ENCODE measurements around the gene EFHD1. TPM values are rescaled to one million over a fixed set of nuclear protein-coding genes. Genes with fewer than 3 reads are reported as not detected.

The EFHD1 gene
- total and polyA plus RNA-seq, 2 of the 13 experiments (the other 11 are each of a cell fraction or from before 2014, with no cell fraction given), result 0.09 TPM; not detected in 1

DNA sequence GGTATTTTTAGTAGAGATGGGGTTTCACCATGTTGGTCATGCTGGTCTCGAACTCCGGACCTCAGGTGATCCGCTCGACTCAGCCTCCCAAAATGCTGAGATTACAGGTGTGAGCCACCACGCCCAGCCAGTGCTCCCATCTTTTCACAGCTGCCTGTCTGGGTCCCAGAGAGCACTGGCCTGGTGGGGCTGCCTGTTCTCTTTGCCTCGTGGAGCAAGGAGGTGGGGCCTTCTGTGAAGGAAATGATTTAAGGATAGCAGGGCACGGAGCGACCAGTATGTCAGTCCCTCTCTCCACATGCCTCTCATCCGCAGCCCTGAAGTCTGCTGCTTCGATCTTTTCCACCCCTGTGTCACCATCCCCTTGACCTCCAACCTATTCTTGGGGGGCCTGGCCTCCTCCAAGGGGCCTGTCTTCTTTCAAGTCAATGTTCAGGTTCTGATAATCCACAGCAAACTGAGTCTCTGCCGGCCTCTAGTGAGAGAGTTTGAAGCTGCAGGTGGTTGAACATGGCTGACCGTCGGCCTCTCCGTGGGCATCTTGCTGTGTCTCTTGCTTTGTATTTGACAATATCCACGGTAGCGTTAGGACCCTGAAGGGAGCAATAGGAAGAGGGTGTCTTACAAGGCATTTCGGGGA lies 35.5 kb downstream of the EFHD1 start (continued):
- TF ChIP-seq, protein P1, sequence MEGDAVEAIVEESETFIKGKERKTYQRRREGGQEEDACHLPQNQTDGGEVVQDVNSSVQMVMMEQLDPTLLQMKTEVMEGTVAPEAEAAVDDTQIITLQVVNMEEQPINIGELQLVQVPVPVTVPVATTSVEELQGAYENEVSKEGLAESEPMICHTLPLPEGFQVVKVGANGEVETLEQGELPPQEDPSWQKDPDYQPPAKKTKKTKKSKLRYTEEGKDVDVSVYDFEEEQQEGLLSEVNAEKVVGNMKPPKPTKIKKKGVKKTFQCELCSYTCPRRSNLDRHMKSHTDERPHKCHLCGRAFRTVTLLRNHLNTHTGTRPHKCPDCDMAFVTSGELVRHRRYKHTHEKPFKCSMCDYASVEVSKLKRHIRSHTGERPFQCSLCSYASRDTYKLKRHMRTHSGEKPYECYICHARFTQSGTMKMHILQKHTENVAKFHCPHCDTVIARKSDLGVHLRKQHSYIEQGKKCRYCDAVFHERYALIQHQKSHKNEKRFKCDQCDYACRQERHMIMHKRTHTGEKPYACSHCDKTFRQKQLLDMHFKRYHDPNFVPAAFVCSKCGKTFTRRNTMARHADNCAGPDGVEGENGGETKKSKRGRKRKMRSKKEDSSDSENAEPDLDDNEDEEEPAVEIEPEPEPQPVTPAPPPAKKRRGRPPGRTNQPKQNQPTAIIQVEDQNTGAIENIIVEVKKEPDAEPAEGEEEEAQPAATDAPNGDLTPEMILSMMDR (CRISPR knock-in tag; IDR thresholded peaks at IDR 0.05), result peak; percentile 88
- 0 out of 2 replicates have a peak, but pooled peaks have one; percentile 26 for TF ChIP-seq SOX5 (CRISPR knock-in tag; IDR thresholded peaks at IDR 0.05; ENCODE audit: borderline replicate concordance)
- 0 out of 2 replicates have a peak, but pooled peaks have one; percentile 28 for TF ChIP-seq ZNF614 (CRISPR knock-in tag; IDR thresholded peaks at IDR 0.05; ENCODE audit: borderline replicate concordance)
- TF ChIP-seq, protein P2, sequence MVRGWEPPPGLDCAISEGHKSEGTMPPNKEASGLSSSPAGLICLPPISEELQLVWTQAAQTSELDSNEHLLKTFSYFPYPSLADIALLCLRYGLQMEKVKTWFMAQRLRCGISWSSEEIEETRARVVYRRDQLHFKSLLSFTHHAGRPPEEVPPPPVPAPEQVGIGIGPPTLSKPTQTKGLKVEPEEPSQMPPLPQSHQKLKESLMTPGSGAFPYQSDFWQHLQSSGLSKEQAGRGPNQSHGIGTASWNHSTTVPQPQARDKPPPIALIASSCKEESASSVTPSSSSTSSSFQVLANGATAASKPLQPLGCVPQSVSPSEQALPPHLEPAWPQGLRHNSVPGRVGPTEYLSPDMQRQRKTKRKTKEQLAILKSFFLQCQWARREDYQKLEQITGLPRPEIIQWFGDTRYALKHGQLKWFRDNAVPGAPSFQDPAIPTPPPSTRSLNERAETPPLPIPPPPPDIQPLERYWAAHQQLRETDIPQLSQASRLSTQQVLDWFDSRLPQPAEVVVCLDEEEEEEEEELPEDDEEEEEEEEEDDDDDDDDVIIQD (CRISPR knock-in tag; IDR thresholded peaks at IDR 0.05; ENCODE audit: low read depth), result 0 out of 2 replicates have a peak, but pooled peaks have one; percentile 40
- TF ChIP-seq ZBTB38 (CRISPR knock-in tag; IDR thresholded peaks at IDR 0.05), result peak; percentile 48; the same call in 1 of the 2 replicates
- TF ChIP-seq, protein P3, sequence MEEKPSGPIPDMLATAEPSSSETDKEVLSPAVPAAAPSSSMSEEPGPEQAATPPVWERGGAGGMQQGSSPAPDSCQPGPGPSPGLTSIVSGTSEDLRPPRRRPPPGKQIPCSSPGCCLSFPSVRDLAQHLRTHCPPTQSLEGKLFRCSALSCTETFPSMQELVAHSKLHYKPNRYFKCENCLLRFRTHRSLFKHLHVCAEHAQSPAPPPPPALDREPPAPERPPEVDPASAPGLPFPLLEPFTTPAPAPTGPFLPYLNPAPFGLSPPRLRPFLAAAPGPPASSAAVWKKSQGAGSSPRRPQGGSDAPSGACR (CRISPR knock-in tag; IDR thresholded peaks at IDR 0.05), result no peak
- peak; percentile 87 for TF ChIP-seq STAG1 (CRISPR knock-in tag; IDR thresholded peaks at IDR 0.05)
- TF ChIP-seq ZEB1 (IDR thresholded peaks at IDR 0.05; ENCODE audit: insufficient replicate concordance, low read depth), result no peak
- TF ChIP-seq, protein P4, sequence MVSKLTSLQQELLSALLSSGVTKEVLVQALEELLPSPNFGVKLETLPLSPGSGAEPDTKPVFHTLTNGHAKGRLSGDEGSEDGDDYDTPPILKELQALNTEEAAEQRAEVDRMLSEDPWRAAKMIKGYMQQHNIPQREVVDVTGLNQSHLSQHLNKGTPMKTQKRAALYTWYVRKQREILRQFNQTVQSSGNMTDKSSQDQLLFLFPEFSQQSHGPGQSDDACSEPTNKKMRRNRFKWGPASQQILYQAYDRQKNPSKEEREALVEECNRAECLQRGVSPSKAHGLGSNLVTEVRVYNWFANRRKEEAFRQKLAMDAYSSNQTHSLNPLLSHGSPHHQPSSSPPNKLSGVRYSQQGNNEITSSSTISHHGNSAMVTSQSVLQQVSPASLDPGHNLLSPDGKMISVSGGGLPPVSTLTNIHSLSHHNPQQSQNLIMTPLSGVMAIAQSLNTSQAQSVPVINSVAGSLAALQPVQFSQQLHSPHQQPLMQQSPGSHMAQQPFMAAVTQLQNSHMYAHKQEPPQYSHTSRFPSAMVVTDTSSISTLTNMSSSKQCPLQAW (CRISPR knock-in tag; IDR thresholded peaks at IDR 0.05), result peak; percentile 47; the same call in 1 of the 2 replicates
- TF ChIP-seq, protein P5, sequence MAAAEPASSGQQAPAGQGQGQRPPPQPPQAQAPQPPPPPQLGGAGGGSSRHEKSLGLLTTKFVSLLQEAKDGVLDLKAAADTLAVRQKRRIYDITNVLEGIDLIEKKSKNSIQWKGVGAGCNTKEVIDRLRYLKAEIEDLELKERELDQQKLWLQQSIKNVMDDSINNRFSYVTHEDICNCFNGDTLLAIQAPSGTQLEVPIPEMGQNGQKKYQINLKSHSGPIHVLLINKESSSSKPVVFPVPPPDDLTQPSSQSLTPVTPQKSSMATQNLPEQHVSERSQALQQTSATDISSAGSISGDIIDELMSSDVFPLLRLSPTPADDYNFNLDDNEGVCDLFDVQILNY (CRISPR knock-in tag; conservative IDR thresholded peaks at IDR 0.05), result no peak
- TF ChIP-seq RXRB (CRISPR knock-in tag; IDR thresholded peaks at IDR 0.05; ENCODE audit: borderline replicate concordance), result 0 out of 2 replicates have a peak, but pooled peaks have one; percentile 16
- TF ChIP-seq RAD21 (CRISPR knock-in tag; IDR thresholded peaks at IDR 0.05), result peak; percentile 67
- TF ChIP-seq, protein P6, sequence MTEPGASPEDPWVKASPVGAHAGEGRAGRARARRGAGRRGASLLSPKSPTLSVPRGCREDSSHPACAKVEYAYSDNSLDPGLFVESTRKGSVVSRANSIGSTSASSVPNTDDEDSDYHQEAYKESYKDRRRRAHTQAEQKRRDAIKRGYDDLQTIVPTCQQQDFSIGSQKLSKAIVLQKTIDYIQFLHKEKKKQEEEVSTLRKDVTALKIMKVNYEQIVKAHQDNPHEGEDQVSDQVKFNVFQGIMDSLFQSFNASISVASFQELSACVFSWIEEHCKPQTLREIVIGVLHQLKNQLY (CRISPR knock-in tag; IDR thresholded peaks at IDR 0.05), result no peak

Measured in HepG2 (cell line).